CD4-positive, alpha-beta T cell treated with Interleukin-12 subunit alpha and Interleukin-12 subunit beta, for 1 hour (primary cell): ENCODE data around the gene AZIN2.
"Not testable (repeated sequence)": the region's sequence is repeated elsewhere in the genome, so short reads cannot be mapped to it uniquely, and the experiment has no call there.

ENCODE experiments used
- DNase-seq: peaks from one replicate; pipeline ENCODE4 v3.0.0-alpha.2; 2020

AZIN2 gene

GRCh38 chr1:33060579-33061083 lies 20.3 kb upstream of the AZIN2 start:
- DNase-seq: no peak

DNA sequence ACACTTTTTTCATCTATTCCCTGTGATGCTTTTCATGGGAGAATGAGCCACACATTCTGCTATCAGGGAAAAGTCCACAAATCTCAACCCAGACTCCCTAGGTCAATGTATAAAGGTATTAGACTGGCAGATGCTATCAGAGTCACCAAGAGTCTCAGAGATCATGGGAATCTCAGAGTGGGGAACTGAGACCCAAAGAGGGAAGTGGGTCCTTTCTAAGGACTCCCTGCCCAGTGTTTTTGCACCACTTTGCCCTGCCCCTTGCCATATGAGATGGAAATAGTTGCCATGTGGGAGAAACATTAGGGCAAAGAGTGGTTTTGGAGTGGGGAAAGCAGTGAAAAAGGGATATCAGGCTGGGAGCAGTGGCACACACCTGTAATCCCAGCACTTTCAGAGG lies 19.1 kb upstream of the AZIN2 start:
- DNase-seq: no peak

DNA sequence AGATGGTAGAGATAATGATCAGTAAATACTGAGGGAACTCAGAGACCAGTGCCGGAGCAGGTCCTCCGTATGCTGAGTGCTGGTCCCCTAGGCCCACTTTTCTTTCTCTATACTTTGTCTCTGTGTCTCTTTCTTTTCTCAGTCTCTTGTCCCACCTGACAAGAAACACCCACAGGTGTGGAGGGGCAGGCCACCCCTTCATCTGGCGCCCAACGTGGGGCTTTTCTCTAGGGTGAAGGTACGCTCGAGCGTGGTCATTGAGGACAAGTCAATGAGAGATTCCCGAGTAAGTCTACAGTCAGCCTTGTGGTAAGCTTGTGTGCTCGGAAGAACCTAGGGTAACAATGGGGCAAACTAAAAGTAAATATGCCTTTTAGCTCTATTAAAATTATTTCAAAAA lies 16.7 kb upstream of the AZIN2 start:
- not testable (repeated sequence) for DNase-seq

DNA sequence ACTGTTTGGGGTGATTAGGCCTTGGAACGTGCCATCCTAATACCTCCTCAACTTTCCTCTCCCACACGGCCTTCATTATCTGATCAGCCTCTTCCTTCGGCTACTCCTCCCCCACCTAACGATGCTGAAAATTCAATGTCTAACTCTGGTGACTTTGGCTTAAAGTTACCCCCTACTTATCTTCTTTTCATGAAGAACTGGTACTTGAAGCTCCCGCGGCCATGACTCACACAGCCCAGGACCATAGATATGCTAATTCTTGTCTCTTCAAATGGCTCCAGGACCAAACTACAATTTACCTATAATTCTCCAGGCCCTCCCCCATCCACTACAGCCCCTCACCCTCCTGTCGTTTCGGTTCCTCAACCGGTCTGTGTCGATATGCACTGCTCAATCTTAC lies 15.7 kb upstream of the AZIN2 start:
- DNase-seq: no peak

- DNase-seq: not testable (repeated sequence)
Observed at GRCh38 chr1:33066477-33066876, 14.5 kb upstream of the AZIN2 start.

DNA sequence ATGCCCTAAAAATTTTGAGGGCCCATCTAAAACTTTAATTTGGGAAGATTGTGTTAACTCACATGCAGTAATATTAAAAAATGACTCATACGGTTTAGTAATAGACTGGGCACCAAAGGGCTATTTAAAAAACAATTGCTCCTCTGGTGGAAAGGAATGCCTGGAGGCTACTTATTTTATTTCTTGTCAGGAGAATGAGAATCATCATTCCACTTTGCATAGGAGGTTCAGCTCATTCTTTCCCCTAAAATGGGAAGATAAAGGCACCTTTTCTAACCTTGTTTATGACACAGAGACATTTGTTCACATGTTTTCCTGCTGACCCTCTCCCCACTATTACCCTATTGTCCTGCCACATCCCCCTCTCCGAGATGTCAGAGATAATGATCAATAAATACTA lies 12.8 kb upstream of the AZIN2 start:
- not testable (repeated sequence) for DNase-seq

DNA sequence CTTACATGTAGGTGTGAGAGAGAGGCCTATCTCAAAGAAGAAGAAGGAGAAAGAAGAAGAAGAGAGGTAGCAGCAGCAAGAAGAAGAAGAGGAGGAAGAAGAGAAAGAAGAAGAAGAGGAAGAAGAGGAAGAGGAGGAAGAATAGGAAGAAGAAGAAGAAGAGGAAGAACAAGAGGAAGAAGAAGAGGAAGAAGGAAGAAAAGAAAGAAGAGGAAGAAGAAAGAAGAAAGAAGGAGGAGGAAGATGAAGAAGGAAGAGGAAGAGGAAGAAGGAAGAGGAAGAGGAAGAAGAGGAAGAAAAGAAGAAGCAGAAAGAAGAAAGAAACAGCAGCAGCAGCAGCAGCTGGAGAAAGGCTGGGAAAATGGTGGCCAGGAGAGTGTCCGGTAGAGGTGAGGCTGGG lies 10.3 kb upstream of the AZIN2 start:
- no peak for DNase-seq

- DNase-seq: no peak
Observed at GRCh38 chr1:33072707-33073106, 8.2 kb upstream of the AZIN2 start.

- no peak for DNase-seq
Observed at GRCh38 chr1:33074193-33074945, 6.6 kb upstream of the AZIN2 start.

DNA sequence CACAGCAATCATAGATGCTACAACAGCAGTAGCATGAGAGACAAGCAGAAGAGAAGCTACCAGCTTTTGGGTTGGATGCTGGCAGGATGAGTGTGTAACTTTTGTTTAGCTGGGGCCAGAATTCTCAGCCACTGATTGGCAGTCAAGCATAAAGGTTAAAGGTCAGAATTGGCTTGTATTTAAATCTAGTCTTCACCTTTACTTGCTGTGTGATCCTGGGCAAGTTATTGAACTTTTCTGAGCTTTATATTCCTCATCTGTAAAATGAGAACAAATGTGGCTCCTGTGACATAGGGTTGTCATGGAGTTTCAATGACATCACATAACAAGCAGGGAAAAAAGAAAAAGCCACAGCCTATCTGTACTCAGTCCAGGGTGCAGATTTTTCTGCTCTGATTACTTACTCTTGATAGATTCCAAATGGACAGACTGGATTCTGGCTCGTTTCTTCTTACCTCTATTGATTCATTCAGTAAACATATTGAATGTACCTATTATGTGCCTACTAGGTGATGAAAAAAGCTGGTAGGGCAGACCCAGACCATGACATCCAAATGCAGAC lies 2.8 kb upstream of the AZIN2 start:
- DNase-seq: no peak

DNA sequence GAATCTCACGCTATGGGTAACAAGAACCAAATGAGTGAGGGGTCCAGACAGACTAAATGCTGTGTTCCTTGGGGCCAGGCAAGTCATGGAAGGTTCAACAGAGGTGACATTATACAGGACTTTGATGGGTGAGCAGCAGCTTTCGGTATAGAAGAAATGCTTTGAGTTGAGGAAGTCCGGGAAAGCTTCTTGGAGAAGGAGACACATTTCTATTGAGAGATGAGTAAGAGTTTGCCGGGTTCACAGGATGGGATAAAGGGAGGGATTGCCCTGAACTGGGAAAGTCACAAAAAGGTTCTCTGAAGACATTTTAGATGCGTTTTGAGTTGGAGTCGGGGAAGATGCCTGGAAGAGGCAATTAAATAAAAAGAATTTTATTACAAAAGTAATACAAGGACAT lies 580 bp upstream of the AZIN2 start:
- DNase-seq: no peak

- peak; percentile 28 for DNase-seq
Observed at GRCh38 chr1:33081554-33082305, 777 bp downstream of the AZIN2 start.

DNA sequence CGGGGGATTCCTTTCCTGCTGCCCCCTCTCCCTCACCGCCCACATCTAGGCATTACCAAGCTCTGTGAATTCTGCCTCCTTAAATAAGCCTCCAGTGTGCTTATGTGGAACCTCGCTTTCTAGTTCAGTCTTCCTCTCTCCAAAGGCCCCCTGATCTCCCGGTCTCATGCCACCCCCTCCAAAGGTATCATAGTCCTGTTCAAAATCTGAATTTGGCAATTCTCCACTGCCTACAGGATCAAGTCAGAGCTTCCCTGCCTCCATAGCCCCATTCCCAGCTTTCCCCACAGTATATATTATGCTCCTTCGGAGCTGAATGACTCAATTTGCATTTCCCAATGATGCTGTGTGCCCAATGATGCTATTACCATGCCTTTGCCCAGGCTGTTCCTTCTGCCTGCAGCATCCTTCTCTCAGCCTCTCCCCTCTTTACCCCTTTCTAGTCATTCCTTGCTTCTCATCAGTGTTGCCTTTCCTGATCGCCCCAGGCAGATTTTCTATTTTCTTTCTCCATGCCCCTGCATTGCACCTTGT lies 1.7 kb downstream of the AZIN2 start:
- DNase-seq: no peak

DNA sequence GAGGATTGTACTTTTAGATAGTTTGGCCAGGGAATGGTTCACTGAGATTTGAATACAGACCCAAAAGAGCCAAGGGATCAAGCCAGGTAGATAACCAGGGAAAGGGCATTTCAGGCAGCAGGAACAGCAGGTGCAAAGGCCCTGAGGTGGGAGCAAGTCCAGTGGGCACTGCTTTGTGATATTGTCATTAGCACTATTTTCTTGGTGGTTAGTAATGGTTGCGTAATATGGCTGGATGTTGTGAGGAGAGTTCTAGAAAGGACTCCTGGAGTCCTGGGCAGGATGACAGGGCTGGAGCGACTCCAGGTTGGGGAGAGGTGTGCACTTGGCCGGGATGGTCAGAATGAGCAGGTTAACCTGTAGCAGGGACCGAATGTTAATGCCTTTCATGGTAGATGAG lies 4.4 kb downstream of the AZIN2 start:
- DNase-seq: no peak

- DNase-seq: peak; percentile 46
Observed at GRCh38 chr1:33086384-33086850, 5.5 kb downstream of the AZIN2 start.

GRCh38 chr1:33087677-33088076 lies 6.7 kb downstream of the AZIN2 start:
- DNase-seq: no peak

GRCh38 chr1:33088119-33088906 lies 7.4 kb downstream of the AZIN2 start:
- no peak for DNase-seq

GRCh38 chr1:33089457-33089856 lies 8.5 kb downstream of the AZIN2 start:
- DNase-seq: no peak

- no peak for DNase-seq
Observed at GRCh38 chr1:33092438-33092837, 11.5 kb downstream of the AZIN2 start.

DNA sequence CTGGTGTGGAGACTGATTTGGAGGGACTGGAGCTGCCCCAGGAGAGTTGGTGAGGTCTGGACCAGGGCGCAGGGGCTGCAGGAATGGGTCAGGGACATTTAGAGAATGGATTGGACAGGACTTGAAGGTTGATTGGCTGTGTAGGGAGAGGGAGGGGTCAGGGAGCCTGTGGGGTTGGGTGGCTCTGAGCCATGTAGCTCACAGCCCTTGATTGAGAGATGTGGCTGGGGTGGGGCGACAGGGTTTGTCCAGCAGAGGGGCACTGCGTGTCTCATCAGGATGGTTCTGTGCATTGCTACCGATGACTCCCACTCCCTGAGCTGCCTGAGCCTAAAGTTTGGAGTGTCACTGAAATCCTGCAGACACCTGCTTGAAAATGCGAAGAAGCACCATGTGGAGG lies 12.1 kb downstream of the AZIN2 start:
- no peak for DNase-seq

GRCh38 chr1:33094486-33094885 lies 13.5 kb downstream of the AZIN2 start:
- no peak for DNase-seq

GRCh38 chr1:33094971-33095604 lies 14.1 kb downstream of the AZIN2 start:
- peak; percentile 24 for DNase-seq
